Measurements from ENCODE around the gene CTPS2.

- TF ChIP-seq, protein P1, sequence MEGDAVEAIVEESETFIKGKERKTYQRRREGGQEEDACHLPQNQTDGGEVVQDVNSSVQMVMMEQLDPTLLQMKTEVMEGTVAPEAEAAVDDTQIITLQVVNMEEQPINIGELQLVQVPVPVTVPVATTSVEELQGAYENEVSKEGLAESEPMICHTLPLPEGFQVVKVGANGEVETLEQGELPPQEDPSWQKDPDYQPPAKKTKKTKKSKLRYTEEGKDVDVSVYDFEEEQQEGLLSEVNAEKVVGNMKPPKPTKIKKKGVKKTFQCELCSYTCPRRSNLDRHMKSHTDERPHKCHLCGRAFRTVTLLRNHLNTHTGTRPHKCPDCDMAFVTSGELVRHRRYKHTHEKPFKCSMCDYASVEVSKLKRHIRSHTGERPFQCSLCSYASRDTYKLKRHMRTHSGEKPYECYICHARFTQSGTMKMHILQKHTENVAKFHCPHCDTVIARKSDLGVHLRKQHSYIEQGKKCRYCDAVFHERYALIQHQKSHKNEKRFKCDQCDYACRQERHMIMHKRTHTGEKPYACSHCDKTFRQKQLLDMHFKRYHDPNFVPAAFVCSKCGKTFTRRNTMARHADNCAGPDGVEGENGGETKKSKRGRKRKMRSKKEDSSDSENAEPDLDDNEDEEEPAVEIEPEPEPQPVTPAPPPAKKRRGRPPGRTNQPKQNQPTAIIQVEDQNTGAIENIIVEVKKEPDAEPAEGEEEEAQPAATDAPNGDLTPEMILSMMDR (IDR thresholded peaks at IDR 0.05) = no peak
- no peak for TF ChIP-seq POLR2A (IDR thresholded peaks at IDR 0.05)
These were observed 31.3 kb upstream of the CTPS2 start for GRCh38 chrX:16743604-16744325.

Measured in thyroid gland (tissue), 4 donors.